Ovary (tissue), 9 donors: ENCODE measurements around the gene KCNMA1. TPM values are rescaled to one million over a fixed set of nuclear protein-coding genes. Genes with fewer than 3 reads are reported as not detected.

Experiments
- DNase-seq, 5 donors: peaks; one replicate each; pipeline ENCODE4 v3.0.0-alpha.2; 2019 to 2020
- H3K27ac ChIP-seq, 2 donors: fragments of 200-600 bp; one replicate each; pipeline versions ENCODE4 v1.5.1 to v1.8.0; 2019 to 2022
- H3K27me3 ChIP-seq: fragments of 200-600 bp; one replicate; pipeline ENCODE4 v1.8.0; 2022
- H3K36me3 ChIP-seq: fragments of 200-600 bp; sonication (generic); one replicate; pipeline ENCODE4 v1.5.1; 2019
- H3K4me1 ChIP-seq: one replicate; pipeline ENCODE4 v1.8.1; 2013; ENCODE audit warnings: mild to moderate bottlenecking, moderate library complexity; ENCODE audit not compliant: insufficient read depth
- H3K4me3 ChIP-seq: fragments of 200-600 bp; sonication (generic); one replicate; pipeline ENCODE4 v1.5.1; 2017
- H3K9me3 ChIP-seq, 2 donors: fragments of 200-600 bp in 1 of 2; sonication (generic) in 1 of 2; one replicate each; pipeline versions ENCODE4 v1.5.1 to v1.8.1; 2013 to 2019; ENCODE audit warnings: mild to moderate bottlenecking in 1 of 2, moderate library complexity in 1 of 2
- CTCF ChIP-seq, 3 donors: fragments of 450-650 bp in 2 of 3; fragments of 200-600 bp in 1 of 3; IDR thresholded peaks; one replicate each; pipeline versions ENCODE4 v1.5.1 to v1.8.0; 2016 to 2022; ENCODE audit warnings: antibody characterized with exemption in 3 of 3, mild to moderate bottlenecking in 1 of 3
- EP300 ChIP-seq: sonication (generic); formaldehyde crosslinking; IDR thresholded peaks from one replicate; pipeline ENCODE4 v1.6.1; 2017; ENCODE audit warnings: antibody characterized with exemption
- POLR2A ChIP-seq: fragments of 450-650 bp; IDR thresholded peaks from one replicate; pipeline ENCODE4 v1.6.1; 2017; ENCODE audit warnings: antibody characterized with exemption, mild to moderate bottlenecking, moderate library complexity
- WGBS, 3 donors: extraction: QIAGEN DNeasy Blood & Tissue Kit in 1 of 3; methylation state at CpG; one replicate each; pipeline versions ENCODE4 v1.1.5 to v1.1.7; 2013 to 2017; 5-methylcytosine and 5-hydroxymethylcytosine counted together
- intact Hi-C, 4 donors: fragments of 100-400 bp; cut with DNase I; formaldehyde crosslinking; loops; one replicate each; pipeline versions ENCODE4 v1.11.0 to v1.15.1; 2022 to 2023
- polyA plus RNA-seq, 2 donors: library from polyadenylated mRNA; stranded (reverse); fragments of 200-250 nt in 1 of 2; fragments of 350-450 nt in 1 of 2; fragmentation: Illumina TruSeq in 1 of 2; extraction: RNeasy Lipid Tissue Mini Kit (QIAGEN cat#74804) in 1 of 2; gene quantifications; one replicate each; pipeline ENCODE4 v1.2.3, GENCODE V29; 2013 to 2014
- total RNA-seq, 7 donors: library from RNA; depleted of rRNA in 2 of 7; stranded (reverse); fragments of >200 nt in 2 of 7; fragmentation: NEBNext Ultra II Directional in 3 of 7; extraction: Animal tissue kit (Norgen Biotek cat#: 25700) in 3 of 7; gene quantifications; one replicate each; pipeline versions ENCODE4 v1.1.0 to v1.2.4, GENCODE V29; 2016 to 2023
- donor health status: DM: no; HTN: no; CAD: no; lungs with moderate emphysema.
- donor health status: DM: no; HTN: no; CAD: no.
- donor health status: Bipolar disorder and iron deficiency.
- donor health status: DM: yes; HTN: yes; CAD: no.
- donor health status: DM: no; HTN: no; CAD: no.
- donor health status: DM: yes; HTN: yes; CAD: no.

KCNMA1 gene
- total and polyA plus RNA-seq, 9 donors, result 7.0 to 83.8 (median 25.1) TPM

- no peak for TF ChIP-seq CTCF (IDR thresholded peaks at IDR 0.05)
- no peak for TF ChIP-seq POLR2A
- no peak for TF ChIP-seq EP300
- Histone ChIP-seq H3K9me3 (no peaks in the 10 kb centered on the region), H3K27me3 (no peaks in the 10 kb centered on the region), H3K27ac (no peak overlapping the region), H3K4me3 (no peak overlapping the region), H3K36me3 (no peaks in the 10 kb centered on the region), H3K4me1 (no peaks in the 10 kb centered on the region)
- no peak for DNase-seq
- WGBS, 3 donors, result 66 to 74% (median 70%) methylated on average over 3 of the region's 3 CpGs
- intact Hi-C loops, result no loop called here
Observed at GRCh38 chr10:77486517-77486916, 151.1 kb downstream of the KCNMA1 start.

- Histone ChIP-seq H3K27ac (no peak overlapping the region), H3K4me1 (no peaks in the 10 kb centered on the region), H3K4me3 (no peak overlapping the region), H3K27me3 (no peaks in the 10 kb centered on the region), H3K36me3 (no peaks in the 10 kb centered on the region), H3K9me3 (no peaks in the 10 kb centered on the region)
- WGBS, 3 donors, result 71 to 90% (median 86%) methylated on average over 2 of the region's 2 CpGs
- TF ChIP-seq CTCF (IDR thresholded peaks at IDR 0.05), result no peak
- no peak for TF ChIP-seq EP300
- TF ChIP-seq POLR2A, result no peak
- DNase-seq, result no peak
- intact Hi-C loops, result no loop called here
Observed at GRCh38 chr10:77485847-77486246, 151.8 kb downstream of the KCNMA1 start.

- TF ChIP-seq EP300, result no peak
- TF ChIP-seq POLR2A, result no peak
- no peak for TF ChIP-seq CTCF (IDR thresholded peaks at IDR 0.05)
Observed at GRCh38 chr10:77482072-77482471, 155.5 kb downstream of the KCNMA1 start.

GRCh38 chr10:77479586-77479985 is 158.0 kb downstream of the KCNMA1 start:
- Histone ChIP-seq H3K9me3 (no peaks in the 10 kb centered on the region), H3K4me3 (no peak overlapping the region), H3K27me3 (no peaks in the 10 kb centered on the region), H3K27ac (no peak overlapping the region), H3K36me3 (no peaks in the 10 kb centered on the region), H3K4me1 (no peaks in the 10 kb centered on the region)
- WGBS, 3 donors, result 73 to 86% (median 75%) methylated on average over 8 of the region's 8 CpGs
- TF ChIP-seq CTCF (IDR thresholded peaks at IDR 0.05), result no peak
- TF ChIP-seq EP300, result no peak
- TF ChIP-seq POLR2A, result no peak
- DNase-seq, result no peak
- intact Hi-C loops, result no loop called here

More at GRCh38 chr10:77482072-77482471, 155.5 kb downstream of the KCNMA1 start:
- Histone ChIP-seq H3K9me3 (no peaks in the 10 kb centered on the region), H3K4me1 (no peaks in the 10 kb centered on the region), H3K27me3 (no peaks in the 10 kb centered on the region), H3K27ac (no peak overlapping the region), H3K4me3 (no peak overlapping the region), H3K36me3 (no peaks in the 10 kb centered on the region)
- intact Hi-C loops, result no loop called here
- 57 to 67% (median 58%) methylated on average over 2 of the region's 2 CpGs for WGBS, 3 donors
- DNase-seq, result no peak
